ENCODE results near the gene CRIP1.

DNA sequence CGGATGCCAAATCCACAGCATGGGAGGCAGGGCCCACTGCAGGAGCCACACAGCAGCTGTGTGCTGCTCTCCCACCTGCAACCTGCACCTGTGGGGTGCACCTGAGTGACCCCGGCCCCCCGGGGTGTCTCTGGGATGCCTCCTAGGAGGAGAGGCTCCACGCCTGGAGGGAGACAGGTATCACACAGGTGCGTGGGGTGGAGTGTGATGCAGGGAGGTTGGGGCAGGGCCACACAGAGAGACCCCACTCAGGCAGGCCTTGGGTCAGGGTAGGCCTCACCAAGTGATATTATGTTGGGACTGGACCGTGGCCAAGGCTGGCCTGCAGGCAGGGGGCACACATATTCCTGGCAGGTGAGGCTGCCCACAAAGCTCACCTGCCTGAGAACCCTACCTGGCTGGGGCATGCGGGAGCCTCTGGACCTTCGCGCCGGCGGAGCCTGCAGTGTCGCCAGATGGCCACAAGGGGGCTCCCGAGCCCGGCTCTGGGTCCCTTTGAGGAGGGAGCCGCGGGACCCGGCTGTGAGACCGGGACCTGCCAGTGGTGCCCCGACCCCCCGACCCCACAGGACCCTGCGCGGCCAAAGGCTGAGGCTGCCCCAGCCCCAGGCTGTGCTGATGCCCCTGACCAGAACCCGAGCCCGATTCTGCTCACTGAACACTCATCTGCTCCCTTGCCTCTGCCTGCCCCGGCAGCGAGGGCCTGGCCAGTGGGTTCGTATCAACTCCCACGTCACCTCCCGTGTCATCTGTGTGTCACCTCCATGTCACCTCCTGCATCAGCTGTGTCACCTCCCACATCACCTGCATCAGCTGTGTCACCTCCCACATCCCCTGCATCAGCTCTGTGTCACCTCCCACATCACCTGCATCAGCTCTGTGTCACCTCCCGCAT, 51.1 kb downstream of the CRIP1 start:
- TF ChIP-seq, protein P1, sequence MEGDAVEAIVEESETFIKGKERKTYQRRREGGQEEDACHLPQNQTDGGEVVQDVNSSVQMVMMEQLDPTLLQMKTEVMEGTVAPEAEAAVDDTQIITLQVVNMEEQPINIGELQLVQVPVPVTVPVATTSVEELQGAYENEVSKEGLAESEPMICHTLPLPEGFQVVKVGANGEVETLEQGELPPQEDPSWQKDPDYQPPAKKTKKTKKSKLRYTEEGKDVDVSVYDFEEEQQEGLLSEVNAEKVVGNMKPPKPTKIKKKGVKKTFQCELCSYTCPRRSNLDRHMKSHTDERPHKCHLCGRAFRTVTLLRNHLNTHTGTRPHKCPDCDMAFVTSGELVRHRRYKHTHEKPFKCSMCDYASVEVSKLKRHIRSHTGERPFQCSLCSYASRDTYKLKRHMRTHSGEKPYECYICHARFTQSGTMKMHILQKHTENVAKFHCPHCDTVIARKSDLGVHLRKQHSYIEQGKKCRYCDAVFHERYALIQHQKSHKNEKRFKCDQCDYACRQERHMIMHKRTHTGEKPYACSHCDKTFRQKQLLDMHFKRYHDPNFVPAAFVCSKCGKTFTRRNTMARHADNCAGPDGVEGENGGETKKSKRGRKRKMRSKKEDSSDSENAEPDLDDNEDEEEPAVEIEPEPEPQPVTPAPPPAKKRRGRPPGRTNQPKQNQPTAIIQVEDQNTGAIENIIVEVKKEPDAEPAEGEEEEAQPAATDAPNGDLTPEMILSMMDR (IDR thresholded peaks at IDR 0.05): peak in 5 of 7 experiments; percentile 72 to 99 (median 97)
- TF ChIP-seq POLR2A (IDR thresholded peaks at IDR 0.05) (no peak), POLR2AphosphoS5 (IDR thresholded peaks at IDR 0.05) (no peak)

Data from stomach (tissue), 4 donors.